Cerebellar cortex (tissue), 1 donor: Measurements from ENCODE around the gene JDP2.

Experiments
- DNase-seq: peaks from one replicate; pipeline ENCODE4 v3.0.0-alpha.2; 2015; ENCODE audit warnings: low spot score

Gene JDP2

GRCh38 chr14:75484711-75485429, 57.0 kb downstream of the JDP2 start:
- DNase-seq: no peak

DNA sequence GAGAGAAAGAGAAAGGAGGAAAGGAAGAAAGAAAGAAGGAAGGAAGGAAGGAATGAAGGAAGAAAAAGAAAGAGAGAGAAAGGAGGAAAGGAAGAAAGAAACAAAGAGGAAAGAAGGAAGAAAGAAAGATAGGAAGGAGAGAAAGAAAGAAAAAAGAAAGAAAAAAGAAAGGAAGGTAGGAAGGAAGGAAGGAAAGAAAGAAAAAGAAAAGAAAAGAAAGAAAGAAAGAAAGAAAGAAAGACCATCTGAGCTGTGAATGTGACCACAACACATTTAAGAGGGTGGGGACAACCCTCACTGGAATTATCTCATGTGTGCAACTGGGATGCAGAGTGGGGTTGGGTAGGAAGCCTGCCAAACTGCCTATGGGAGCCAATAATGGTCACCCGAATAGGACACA, 58.5 kb downstream of the JDP2 start:
- no peak for DNase-seq

DNA sequence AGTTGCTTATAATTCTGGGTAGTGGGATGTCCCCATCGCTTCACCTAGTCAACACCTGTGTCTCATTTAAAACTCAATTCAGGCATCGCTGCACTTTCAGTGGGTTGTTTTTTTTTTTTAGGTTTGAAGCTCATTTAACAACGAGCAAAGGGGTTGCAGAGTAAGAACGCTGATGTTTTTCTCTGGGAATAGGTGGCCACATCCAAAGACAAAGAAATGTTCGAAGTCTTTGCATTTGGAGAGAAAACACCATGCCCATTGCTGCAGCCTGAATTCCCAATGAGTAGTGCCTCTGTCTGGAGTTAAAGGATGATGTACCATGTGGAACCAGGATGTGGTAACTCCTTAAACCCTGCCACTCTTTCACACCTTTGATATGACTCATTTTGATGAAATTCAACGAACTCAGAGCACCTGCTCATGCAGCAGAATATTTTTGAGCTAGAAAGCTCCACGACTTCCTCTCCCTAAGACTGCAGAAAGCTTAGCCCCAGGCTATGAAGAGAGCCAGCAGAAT, 59.4 kb downstream of the JDP2 start:
- DNase-seq: no peak

GRCh38 chr14:75489480-75489837, 61.6 kb downstream of the JDP2 start:
- no peak for DNase-seq

- no peak for DNase-seq
Measured at GRCh38 chr14:75491376-75491978, 63.7 kb downstream of the JDP2 start.

GRCh38 chr14:75492832-75493591, 65.2 kb downstream of the JDP2 start:
- DNase-seq: no peak

- no peak for DNase-seq
Measured at GRCh38 chr14:75493592-75494087, 65.8 kb downstream of the JDP2 start.

DNA sequence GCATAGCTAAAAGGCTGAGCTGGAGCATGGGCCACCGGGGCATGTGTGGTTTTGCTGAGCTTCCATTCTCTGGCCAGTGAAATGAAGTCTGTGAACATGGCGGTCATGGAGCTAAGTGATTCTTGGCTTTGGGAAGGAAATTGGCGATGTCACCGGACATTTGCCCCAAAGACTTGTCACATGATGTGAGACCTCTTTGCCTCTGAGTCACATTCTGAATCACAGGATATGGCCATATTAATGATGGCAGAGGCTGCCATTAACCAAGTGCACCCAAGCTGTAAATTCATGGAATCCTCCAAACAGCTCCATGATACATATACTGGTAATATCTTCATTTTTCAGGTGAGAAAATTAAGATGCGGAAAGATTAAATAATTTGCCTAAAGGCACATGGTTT, 67.1 kb downstream of the JDP2 start:
- no peak for DNase-seq

DNA sequence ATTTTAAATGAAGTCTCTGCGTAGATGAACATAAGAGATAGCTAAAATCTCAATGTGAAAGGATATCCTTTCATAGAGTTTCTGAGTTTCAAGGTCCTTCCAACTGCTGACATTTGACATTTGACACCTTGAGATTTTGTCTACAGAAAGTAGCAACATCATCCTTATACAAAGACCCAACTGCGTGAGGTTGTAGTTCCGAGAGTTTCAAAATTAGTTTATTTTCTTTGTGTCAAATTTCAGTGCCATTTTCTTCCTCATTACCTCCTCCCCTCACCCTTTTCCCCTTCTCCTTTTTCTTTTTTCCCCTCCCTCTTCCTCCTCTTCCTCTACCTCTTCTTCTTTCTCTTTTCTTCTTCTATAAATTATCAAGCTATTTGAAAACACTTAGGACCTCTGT, 67.6 kb downstream of the JDP2 start:
- DNase-seq: no peak

GRCh38 chr14:75495882-75496281, 68.1 kb downstream of the JDP2 start:
- no peak for DNase-seq

- DNase-seq: no peak
Measured at GRCh38 chr14:75496755-75497154, 68.9 kb downstream of the JDP2 start.

GRCh38 chr14:75497191-75497590, 69.4 kb downstream of the JDP2 start:
- no peak for DNase-seq

- no peak for DNase-seq
Measured at GRCh38 chr14:75497701-75498100, 69.9 kb downstream of the JDP2 start.

DNA sequence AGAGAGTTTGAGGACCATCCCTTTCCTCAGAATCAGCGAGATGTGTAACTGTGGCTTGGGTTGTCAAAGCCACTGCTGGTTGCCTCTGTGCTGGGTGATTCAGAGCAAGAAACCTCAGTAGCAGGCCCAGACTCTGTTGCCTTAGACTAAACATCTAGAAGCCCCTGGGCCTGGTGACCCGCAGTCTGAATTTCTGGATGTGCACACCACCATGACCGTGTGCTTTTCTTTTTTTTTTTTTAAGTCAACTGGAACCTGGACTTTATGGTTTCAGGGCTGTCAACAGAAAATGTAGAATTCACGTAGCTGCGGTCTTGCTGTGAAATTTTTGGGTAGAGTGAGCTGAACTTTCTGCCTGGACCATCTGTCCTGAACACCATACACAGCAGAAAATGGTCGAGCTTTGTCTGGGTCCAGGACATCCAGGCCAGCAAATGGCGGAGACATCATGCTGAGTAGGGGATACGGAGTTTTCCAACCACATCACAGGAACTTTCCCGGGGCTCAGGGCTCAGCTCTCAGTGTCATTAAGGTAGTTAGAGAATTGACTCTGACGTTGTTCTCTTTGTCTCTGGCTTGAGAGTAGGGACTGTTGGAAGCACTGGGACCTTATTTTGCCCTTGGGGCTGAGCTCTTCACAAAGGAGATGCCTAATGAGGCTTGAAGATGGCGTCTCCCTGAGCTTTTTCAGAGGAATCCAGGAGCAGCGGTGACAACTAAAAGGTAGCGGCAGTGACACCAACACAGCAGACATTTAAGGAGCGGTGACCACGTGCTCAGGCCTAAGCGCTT, 71.5 kb downstream of the JDP2 start:
- DNase-seq: no peak

DNA sequence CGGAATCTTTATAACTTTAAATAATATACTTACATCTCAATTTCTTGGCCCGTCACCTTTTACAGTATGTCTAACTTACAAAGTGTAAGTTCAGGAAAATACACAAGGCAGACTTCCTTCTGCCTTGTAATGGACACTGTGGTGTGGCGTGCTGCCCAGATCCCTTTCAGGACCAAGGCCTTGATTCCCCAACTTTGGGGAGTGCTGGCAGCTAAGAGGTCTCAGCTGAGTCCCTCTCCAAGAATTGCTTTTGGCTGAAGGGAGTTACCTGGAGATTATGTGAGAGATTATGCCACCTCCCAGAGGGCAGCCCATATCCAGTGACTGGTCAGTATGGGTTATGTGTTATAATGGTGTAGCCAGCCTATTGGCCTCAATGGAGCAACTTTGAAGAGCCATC, 73.3 kb downstream of the JDP2 start:
- DNase-seq: no peak

DNA sequence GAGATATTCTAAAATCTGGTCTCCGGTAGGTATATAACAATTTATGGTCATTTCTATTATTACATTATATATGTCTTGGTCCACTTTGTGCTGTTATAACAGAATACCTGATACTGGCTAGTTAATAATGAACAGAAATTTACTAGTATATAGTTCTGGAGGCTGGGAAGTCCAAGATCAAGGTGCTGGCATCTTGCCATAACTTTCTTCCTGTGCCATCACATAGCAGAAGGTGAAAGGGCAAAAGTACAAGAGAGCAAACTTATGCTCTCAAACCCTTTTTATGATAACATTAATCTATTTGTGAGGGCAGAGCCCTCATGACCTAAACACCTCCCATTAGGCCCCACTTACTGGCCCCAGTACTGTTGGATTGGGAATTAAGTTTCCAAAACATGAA, 76.6 kb downstream of the JDP2 start:
- DNase-seq: no peak

DNA sequence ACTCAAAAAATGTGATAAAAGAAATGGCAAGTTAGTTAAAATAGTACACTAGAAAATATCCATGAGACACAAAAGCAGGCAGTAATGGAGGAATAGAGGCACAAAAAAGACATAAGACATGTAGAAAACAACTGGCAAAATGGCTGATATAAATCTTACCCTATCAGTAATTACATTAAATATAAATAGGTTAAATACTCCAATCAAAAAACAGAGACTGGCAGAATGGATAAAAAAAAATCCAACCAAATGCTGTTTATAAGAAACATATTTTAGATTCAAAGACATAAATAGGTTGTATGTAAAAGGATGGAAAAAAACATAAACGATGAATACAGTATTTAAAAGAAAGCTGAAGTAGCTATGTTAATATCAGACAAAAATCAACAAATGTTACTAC, 79.1 kb downstream of the JDP2 start:
- no peak for DNase-seq

DNA sequence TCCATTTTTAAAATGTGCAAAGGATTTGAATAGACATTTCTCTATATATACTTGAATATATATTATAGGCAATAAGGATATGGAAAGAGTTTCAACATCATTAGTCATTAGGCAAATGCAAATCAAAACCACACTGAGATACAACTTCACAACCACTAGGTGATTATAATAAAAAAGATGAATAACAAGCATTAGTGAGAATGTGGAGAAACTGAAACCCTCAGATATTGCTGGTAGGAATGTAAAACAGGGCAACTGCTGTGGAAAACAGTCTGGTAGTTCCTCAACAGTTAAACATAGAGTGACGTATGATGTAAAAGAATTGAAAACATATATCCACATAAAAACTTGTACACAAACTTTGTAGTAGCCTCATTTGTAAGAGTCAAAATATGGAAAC, 82.7 kb downstream of the JDP2 start:
- no peak for DNase-seq

DNA sequence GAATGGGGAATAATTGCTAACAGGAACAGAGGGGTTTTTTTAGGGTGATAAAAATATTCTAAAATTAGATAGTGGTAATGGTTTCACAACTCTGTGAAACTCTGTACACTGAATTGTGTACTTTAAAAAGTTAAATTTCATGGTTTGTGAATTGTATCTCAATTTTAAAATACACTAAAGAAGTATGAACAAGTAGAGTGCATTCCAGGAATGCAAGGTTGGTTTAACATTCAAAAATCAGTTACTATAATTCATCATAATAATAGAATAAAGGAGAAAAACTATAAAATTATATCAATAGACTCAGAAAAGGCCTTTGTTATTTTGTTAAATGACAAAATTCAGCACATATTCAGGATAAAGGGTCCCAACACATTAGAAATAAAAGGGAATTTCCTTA, 83.4 kb downstream of the JDP2 start:
- DNase-seq: no peak

DNA sequence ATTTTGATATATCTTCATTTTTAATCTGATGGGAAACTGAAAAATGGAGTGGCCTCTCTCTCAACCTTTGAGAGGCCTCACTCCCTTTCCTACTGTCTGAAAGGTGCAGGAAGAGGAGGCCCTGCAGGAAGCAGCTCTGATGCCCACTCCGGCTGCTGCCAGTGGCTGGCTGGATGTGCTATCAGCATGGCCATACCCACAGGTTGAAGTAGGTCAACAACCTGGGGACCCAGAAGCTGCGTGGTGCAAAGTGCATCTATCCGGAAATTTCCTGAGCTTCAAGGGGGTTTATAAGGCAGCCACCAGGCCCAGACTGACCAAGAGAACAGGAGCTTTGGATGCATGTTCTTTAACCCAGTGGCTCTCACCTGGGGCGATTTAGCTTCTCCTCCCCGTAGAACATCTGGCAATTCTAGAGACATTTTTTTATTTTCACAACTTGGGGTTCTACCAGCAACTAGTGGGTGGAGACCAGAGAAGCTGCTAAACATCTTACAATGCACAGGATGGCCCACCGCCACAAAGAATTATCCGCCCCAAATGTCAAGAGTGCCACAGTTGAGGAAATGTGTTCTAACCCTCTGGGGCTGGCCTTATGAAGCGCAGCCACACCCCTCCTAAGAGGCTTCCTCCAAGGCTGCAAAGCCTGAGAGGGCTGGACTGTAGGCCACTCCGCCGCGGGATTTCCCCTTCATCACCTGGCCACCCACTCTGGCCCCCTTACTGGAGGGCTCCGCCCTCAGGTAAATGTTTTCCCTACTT, 86.3 kb downstream of the JDP2 start:
- DNase-seq: no peak
